Astrocyte of the cerebellum (primary cell): ENCODE results near the gene PPIC.
A peak's percentile ranks its signal among the peaks of the same experiment; 100 is the strongest.

Source experiments
- DNase-seq: peaks from one replicate; pipeline ENCODE4 v3.0.0-alpha.2; 2011; ENCODE audit warnings: low read depth
- H3K4me3 ChIP-seq: 2 replicates; pipeline ENCODE4 v1.5.1; 2011; ENCODE audit warnings: mild to moderate bottlenecking, low read depth, low read length, moderate library complexity
- CTCF ChIP-seq: IDR thresholded peaks from 2 replicates; pipeline ENCODE4 v1.5.1; 2012; ENCODE audit warnings: low read length, low read depth, moderate library complexity, mild to moderate bottlenecking; ENCODE audit errors: missing control alignments
- in situ Hi-C: cut with HindIII; loops from 2 replicates; pipeline ENCODE4 v1.10.0; 2017; ENCODE audit warnings: low sequenced_read_pairs

The PPIC gene

GRCh38 chr5:123044926-123045617, 8.5 kb upstream of the PPIC start:
- in situ Hi-C loops, result no loop called here
- no peak for DNase-seq

GRCh38 chr5:123039673-123040072, 3.1 kb upstream of the PPIC start:
- in situ Hi-C loops, result no loop called here
- TF ChIP-seq CTCF, result no peak
- no peak for DNase-seq
- no peak overlapping the region for H3K4me3 ChIP-seq

More at GRCh38 chr5:123044926-123045617, 8.5 kb upstream of the PPIC start:
- no peak overlapping the region for H3K4me3 ChIP-seq
- TF ChIP-seq CTCF, result no peak

DNA sequence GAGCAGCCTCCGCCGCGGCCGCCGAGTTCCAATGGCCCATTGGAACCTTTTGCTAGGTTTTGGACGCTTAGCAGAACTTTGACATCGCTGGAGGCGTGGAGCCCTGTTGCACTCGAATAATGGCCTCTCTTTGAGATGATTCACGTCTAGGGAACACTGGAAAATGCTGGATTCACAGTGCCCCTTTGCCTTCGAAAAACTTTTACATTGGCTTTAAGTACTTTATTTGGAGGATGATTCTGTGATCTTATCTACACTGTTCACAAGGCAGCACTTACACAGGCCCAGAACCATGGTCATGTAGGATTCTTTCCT, 536 bp upstream of the PPIC start:
- DNase-seq, result peak; percentile 0
- no peak for TF ChIP-seq CTCF
- in situ Hi-C loops, result no loop called here
- H3K4me3 ChIP-seq, result peak overlapping the region; percentile 68

- peak; percentile 5 for DNase-seq
- H3K4me3 ChIP-seq, result peak overlapping the region; percentile 68
- TF ChIP-seq CTCF, result no peak
- in situ Hi-C loops, result no loop called here
Measured at GRCh38 chr5:123035918-123036390, 571 bp downstream of the PPIC start.

DNA sequence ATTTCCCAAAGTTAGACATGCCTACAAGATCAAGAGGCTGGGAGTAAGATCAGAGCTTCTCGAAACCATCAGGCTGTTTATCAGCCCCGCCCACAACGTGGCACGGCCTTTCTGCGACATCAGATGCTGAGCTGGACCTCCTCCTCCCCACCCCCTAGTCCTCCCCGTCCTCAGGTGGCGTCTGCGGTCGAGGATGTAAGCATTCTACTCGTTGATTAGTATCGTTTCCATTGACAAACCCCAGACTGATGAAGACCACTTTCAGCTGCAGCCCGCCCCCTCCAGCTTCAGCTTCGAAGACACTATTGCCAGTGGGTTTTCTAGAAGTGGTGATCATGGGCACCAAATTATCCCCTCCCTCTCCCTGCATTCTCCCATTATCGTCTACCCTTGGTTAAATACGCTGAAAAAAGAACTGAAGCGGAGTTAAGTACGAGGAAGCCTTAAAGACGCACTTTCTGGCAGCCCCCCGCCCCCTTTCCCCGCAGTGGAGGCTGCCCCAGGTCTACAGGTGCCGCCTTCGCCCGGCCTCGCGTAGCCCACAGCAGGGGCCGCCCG, 1.1 kb downstream of the PPIC start:
- H3K4me3 ChIP-seq, result peak overlapping the region; percentile 68
- peak; percentile 1 for DNase-seq
- in situ Hi-C loops, result no loop called here
- no peak for TF ChIP-seq CTCF

DNA sequence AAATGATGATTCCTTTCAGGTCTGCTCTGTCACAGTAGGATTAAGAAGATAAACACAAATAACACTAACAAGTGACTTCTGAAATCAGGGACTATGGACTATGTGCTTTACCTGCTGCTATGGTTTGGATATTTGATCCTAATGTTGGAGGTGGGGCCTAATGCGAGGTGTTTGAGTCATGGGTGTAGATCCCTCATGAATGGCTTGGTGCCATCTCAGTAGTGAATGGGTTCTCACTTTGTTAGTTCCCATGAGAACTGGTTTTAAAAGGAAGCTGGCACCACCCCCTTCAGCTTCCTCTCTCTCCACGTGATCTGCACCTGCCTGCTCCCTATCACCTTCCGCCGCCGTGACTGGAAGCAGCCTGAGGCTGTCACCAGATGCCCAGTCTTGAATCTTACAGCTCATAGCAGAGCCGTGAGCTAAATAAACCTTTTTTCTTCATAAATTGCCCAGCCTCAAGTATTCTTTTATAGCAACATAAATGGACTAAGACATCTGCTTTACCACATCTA, 3.3 kb downstream of the PPIC start:
- TF ChIP-seq CTCF, result no peak
- DNase-seq, result no peak
- in situ Hi-C loops, result no loop called here
- H3K4me3 ChIP-seq, result no peak overlapping the region
